SK-N-SH treated with all-trans-retinoic acid at 6 μM for 48 hours (cell line): ENCODE measurements around the gene UPK1A.
A peak's percentile ranks its signal among the peaks of the same experiment; 100 is the strongest.

Experiments
- ATAC-seq: fragments of 200-7000 bp; cut with Tn5 transposase; 3 replicates; pipeline ENCODE4 v1.9.1; 2020; ENCODE audit warnings: mild to moderate bottlenecking, moderate library complexity
- ARNTL ChIP-seq: fragments of 450-650 bp; formaldehyde crosslinking; IDR thresholded peaks from 2 replicates; pipeline ENCODE4 v1.5.0; 2020; ENCODE audit warnings: low read depth, mild to moderate bottlenecking, moderate library complexity, borderline replicate concordance
- BACH2 ChIP-seq: fragments of 250-450 bp; sonication (Bioruptor Pico); IDR thresholded peaks from 2 replicates; pipeline ENCODE4 v1.9.0; 2021; ENCODE audit warnings: mild to moderate bottlenecking, borderline replicate concordance
- CSDC2 ChIP-seq: fragments of 250-450 bp; sonication (Bioruptor Pico); IDR thresholded peaks from 2 replicates; pipeline ENCODE4 v1.5.0; 2020; ENCODE audit warnings: mild to moderate bottlenecking, moderate library complexity
- CSRNP3 ChIP-seq: fragments of 250-450 bp; sonication (Bioruptor Pico); IDR thresholded peaks from 2 replicates; pipeline ENCODE4 v1.5.1; 2021; ENCODE audit warnings: mild to moderate bottlenecking, moderate library complexity
- GLIS3 ChIP-seq: fragments of 250-450 bp; sonication (Bioruptor Pico); IDR thresholded peaks from 2 replicates; pipeline ENCODE4 v1.5.0; 2020; ENCODE audit warnings: mild to moderate bottlenecking, moderate library complexity
- ISL1 ChIP-seq: fragments of 250-450 bp; sonication (Bioruptor Pico); IDR thresholded peaks from 2 replicates; pipeline ENCODE4 v2.1.2; 2022; ENCODE audit warnings: mild to moderate bottlenecking, moderate library complexity
- OSR1 ChIP-seq: fragments of 250-450 bp; sonication (Bioruptor Pico); IDR thresholded peaks from 2 replicates; pipeline ENCODE4 v1.8.0; 2022; ENCODE audit warnings: moderate library complexity, mild to moderate bottlenecking, inconsistent platforms
- POU6F1 ChIP-seq: fragments of 250-450 bp; sonication (Bioruptor Pico); IDR thresholded peaks from 2 replicates; pipeline ENCODE4 v1.8.0; 2021; ENCODE audit warnings: low read depth, mild to moderate bottlenecking, moderate library complexity, borderline replicate concordance
- PPARA ChIP-seq: fragments of 250-450 bp; sonication (Bioruptor Pico); IDR thresholded peaks from 2 replicates; pipeline ENCODE4 v1.5.0; 2020; ENCODE audit warnings: mild to moderate bottlenecking, borderline replicate concordance
- RARB ChIP-seq: fragments of 250-450 bp; sonication (Bioruptor Pico); IDR thresholded peaks from 2 replicates; pipeline ENCODE4 v1.8.0; 2021; ENCODE audit warnings: mild to moderate bottlenecking, moderate library complexity
- SNAI2 ChIP-seq: fragments of 250-450 bp; sonication (Bioruptor Pico); IDR thresholded peaks from 2 replicates; pipeline ENCODE4 v1.5.0; 2020; ENCODE audit warnings: mild to moderate bottlenecking, moderate library complexity
- TCF4 ChIP-seq: fragments of 250-450 bp; sonication (Bioruptor Pico); IDR thresholded peaks from 2 replicates; pipeline ENCODE4 v1.8.0; 2021; ENCODE audit warnings: mild to moderate bottlenecking, moderate library complexity, borderline replicate concordance
- ZC3H10 ChIP-seq: fragments of 250-450 bp; sonication (Bioruptor Pico); IDR thresholded peaks from 2 replicates; pipeline ENCODE4 v1.5.1; 2021; ENCODE audit warnings: mild to moderate bottlenecking, moderate library complexity
- ZFP3 ChIP-seq: fragments of 250-450 bp; sonication (Bioruptor Pico); IDR thresholded peaks from 2 replicates; pipeline ENCODE4 v1.5.0; 2020; ENCODE audit warnings: mild to moderate bottlenecking, moderate library complexity
- ZFP30 ChIP-seq: fragments of 450-650 bp; formaldehyde crosslinking; IDR thresholded peaks from 2 replicates; pipeline ENCODE4 v1.5.0; 2022; ENCODE audit warnings: mild to moderate bottlenecking, moderate library complexity
- ZNF565 ChIP-seq: fragments of 450-650 bp; formaldehyde crosslinking; conservative IDR thresholded peaks from 2 replicates; pipeline ENCODE4 v1.5.0; 2020; ENCODE audit warnings: low read depth, mild to moderate bottlenecking, moderate library complexity
- ZNF70 ChIP-seq: fragments of 450-650 bp; formaldehyde crosslinking; IDR thresholded peaks from 2 replicates; pipeline ENCODE4 v1.5.0; 2020; ENCODE audit warnings: mild to moderate bottlenecking, moderate library complexity
- ZNF8 ChIP-seq: fragments of 450-650 bp; formaldehyde crosslinking; IDR thresholded peaks from 2 replicates; pipeline ENCODE4 v1.5.0; 2020; ENCODE audit warnings: mild to moderate bottlenecking, moderate library complexity
- TF ChIP-seq, protein P1 (sequence below): fragments of 250-450 bp; sonication (Bioruptor Pico); IDR thresholded peaks from 2 replicates; pipeline ENCODE4 v1.5.0; 2020; ENCODE audit warnings: mild to moderate bottlenecking, moderate library complexity
- TF ChIP-seq, protein P2 (sequence below): fragments of 250-450 bp; sonication (Bioruptor Pico); IDR thresholded peaks from 2 replicates; pipeline ENCODE4 v1.5.1; 2020; ENCODE audit warnings: low read depth, mild to moderate bottlenecking, moderate library complexity

The UPK1A gene

GRCh38 chr19:35669974-35670373, 3.7 kb downstream of the UPK1A start (continued):
- TF ChIP-seq BACH2 (CRISPR knock-in tag) (no peak), ZC3H10 (CRISPR knock-in tag) (no peak), ZFP3 (CRISPR knock-in tag) (no peak), ARNTL (CRISPR knock-in tag) (no peak)
- TF ChIP-seq, all 23 proteins: peak for 0

- ATAC-seq, result no peak
- TF ChIP-seq, protein P1, sequence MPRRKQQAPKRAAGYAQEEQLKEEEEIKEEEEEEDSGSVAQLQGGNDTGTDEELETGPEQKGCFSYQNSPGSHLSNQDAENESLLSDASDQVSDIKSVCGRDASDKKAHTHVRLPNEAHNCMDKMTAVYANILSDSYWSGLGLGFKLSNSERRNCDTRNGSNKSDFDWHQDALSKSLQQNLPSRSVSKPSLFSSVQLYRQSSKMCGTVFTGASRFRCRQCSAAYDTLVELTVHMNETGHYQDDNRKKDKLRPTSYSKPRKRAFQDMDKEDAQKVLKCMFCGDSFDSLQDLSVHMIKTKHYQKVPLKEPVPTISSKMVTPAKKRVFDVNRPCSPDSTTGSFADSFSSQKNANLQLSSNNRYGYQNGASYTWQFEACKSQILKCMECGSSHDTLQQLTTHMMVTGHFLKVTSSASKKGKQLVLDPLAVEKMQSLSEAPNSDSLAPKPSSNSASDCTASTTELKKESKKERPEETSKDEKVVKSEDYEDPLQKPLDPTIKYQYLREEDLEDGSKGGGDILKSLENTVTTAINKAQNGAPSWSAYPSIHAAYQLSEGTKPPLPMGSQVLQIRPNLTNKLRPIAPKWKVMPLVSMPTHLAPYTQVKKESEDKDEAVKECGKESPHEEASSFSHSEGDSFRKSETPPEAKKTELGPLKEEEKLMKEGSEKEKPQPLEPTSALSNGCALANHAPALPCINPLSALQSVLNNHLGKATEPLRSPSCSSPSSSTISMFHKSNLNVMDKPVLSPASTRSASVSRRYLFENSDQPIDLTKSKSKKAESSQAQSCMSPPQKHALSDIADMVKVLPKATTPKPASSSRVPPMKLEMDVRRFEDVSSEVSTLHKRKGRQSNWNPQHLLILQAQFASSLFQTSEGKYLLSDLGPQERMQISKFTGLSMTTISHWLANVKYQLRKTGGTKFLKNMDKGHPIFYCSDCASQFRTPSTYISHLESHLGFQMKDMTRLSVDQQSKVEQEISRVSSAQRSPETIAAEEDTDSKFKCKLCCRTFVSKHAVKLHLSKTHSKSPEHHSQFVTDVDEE (CRISPR knock-in tag), result no peak
- TF ChIP-seq SNAI2 (no peak), GLIS3 (CRISPR knock-in tag) (no peak), ZFP3 (CRISPR knock-in tag) (no peak), ZFP30 (CRISPR knock-in tag) (no peak), ARNTL (CRISPR knock-in tag) (no peak), CSRNP3 (CRISPR knock-in tag) (no peak), ZNF70 (no peak), POU6F1 (CRISPR knock-in tag) (no peak), CSDC2 (no peak), TCF4 (CRISPR knock-in tag) (no peak), PPARA (CRISPR knock-in tag) (no peak), ISL1 (CRISPR knock-in tag) (no peak), BACH2 (CRISPR knock-in tag) (no peak), RARB (no peak), OSR1 (CRISPR knock-in tag) (no peak), ZNF8 (no peak)
- TF ChIP-seq, protein P2, sequence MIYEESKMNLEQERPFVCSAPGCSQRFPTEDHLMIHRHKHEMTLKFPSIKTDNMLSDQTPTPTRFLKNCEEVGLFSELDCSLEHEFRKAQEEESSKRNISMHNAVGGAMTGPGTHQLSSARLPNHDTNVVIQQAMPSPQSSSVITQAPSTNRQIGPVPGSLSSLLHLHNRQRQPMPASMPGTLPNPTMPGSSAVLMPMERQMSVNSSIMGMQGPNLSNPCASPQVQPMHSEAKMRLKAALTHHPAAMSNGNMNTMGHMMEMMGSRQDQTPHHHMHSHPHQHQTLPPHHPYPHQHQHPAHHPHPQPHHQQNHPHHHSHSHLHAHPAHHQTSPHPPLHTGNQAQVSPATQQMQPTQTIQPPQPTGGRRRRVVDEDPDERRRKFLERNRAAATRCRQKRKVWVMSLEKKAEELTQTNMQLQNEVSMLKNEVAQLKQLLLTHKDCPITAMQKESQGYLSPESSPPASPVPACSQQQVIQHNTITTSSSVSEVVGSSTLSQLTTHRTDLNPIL, result no peak
These were observed 4.4 kb downstream of the UPK1A start for GRCh38 chr19:35670686-35671085.

DNA sequence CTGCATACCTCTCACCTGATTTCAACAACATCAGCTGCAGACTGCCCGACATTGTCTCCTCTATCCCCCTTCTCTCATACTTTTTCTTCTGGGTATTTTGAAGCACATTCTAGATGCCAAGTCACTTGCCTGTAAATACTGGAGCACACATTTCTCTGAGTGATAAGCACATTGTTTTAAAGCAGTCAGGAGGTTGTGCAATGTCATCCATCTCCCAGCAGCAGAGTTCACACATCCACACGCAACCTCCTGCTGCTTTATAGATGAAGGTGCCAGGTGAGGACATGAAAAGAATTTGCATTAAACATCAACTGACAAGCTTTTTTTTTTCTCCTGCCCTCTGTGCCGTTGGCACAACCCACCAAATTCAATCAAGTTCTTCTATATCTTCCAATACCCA, 5.5 kb downstream of the UPK1A start:
- no peak for TF ChIP-seq ZNF8
- TF ChIP-seq, all 23 proteins: peak for 0
- ATAC-seq, result no peak

DNA sequence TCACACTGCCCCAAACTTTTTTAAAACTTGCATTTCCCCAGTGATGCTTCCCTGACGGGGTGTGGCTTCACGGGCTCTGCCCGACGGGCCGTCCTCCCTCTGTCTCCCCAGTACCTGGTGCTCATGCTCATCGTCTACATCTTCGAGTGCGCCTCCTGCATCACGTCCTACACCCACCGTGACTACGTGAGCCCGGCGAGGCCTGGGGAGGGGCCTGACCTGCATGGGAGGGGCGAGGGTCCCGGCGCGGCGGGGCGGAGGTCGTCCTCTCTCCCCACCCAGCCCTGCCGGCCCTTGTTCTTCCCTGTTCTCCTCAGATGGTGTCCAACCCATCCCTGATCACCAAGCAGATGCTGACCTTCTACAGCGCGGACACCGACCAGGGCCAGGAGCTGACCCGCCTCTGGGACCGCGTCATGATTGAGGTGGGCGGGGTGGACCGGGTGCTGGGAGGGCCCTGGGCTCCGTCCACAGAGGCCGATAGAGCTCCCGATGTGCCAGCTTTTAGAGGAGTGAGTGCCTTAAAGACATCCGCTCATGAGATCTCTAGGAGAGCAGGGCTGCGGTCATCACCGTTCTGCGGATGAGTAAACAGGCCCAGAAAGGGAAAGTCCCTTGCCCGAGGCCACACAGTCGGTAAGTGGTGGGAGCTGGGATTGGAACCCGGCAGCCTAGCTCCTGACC, 6.9 kb downstream of the UPK1A start:
- TF ChIP-seq TCF4 (CRISPR knock-in tag) (no peak), ARNTL (CRISPR knock-in tag) (no peak), ZC3H10 (CRISPR knock-in tag) (no peak), ZFP30 (CRISPR knock-in tag) (no peak), GLIS3 (CRISPR knock-in tag) (no peak), ZFP3 (CRISPR knock-in tag) (no peak)
- TF ChIP-seq, all 23 proteins: peak for 0
- peak; percentile 95 for ATAC-seq

GRCh38 chr19:35675589-35676140, 9.3 kb downstream of the UPK1A start:
- ATAC-seq, result no peak
- TF ChIP-seq POU6F1 (CRISPR knock-in tag) (no peak), TCF4 (CRISPR knock-in tag) (no peak), ZNF8 (no peak), ZNF565 (no peak), PPARA (CRISPR knock-in tag) (no peak), ISL1 (CRISPR knock-in tag) (no peak), ZFP30 (CRISPR knock-in tag) (no peak), CSDC2 (no peak), ZNF70 (no peak), OSR1 (CRISPR knock-in tag) (no peak)
- TF ChIP-seq, protein P1 (CRISPR knock-in tag), result no peak
